ENCODE measurements around the gene RNASEH1. TPM values are rescaled to one million over a fixed set of nuclear protein-coding genes. Genes with fewer than 3 reads are reported as not detected.
"Not testable (repeated sequence)": the region's sequence is repeated elsewhere in the genome, so short reads cannot be mapped to it uniquely, and the experiment has no call there.

Gene RNASEH1
- polyA plus RNA-seq, 3 donors: 6.8 to 16.4 (median 14.2) TPM

DNA sequence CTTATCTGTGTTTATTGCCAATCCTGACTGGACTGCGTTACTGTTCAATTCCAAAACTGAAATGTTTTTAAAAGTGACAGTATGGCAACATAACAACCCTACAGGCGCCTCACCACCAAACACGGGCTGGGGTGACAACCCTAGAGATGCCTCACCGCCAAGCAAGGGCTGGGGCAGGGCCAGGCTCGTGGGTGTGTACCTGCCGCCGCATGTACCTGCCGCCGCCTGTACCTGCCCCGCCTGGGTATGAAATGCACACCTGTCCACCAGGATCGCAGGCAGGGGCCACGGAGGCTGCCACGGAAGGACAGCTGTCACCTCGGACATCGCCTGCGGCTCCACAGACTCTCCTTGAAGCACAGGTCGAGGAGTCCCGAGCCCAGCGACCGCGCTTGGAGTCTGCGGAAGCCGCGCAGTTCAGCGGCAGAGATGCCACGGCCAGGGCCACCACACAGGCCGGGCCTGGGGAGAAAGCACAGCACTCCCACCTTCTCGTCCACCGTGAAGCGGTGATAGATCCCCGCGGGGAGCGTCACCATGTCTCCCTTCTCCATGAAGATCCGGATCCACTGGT, 57.7 kb downstream of the RNASEH1 start:
- Histone ChIP-seq H3K27ac (ENCODE audit: low read depth in 1 of 2, low read length in 2 of 2) (no peak overlapping the region), H3K79me2 (ENCODE audit: insufficient read depth, low read length) (peaks cover 3% of the 10 kb centered on the region), H3K9me3 (replicated peaks in 1 of 2; ENCODE audit: control insufficient read depth in 1 of 2, insufficient read depth in 1 of 2, low read length in 2 of 2) (no peaks in the 10 kb centered on the region), H3K4me3 (replicated peaks in 1 of 3; ENCODE audit: low read depth in 2 of 3, low read length in 3 of 3) (no peak overlapping the region), H3K36me3 (replicated peaks in 1 of 2; ENCODE audit: control insufficient read depth in 1 of 2, insufficient read depth in 2 of 2, low read length in 2 of 2) (peaks cover 69 to 96% of the 10 kb centered on the region in 2 donors), H3K4me2 (replicated peaks; ENCODE audit: extremely low read depth, low read length, poor library complexity, severe bottlenecking) (no peak overlapping the region), H3K4me1 (ENCODE audit: control insufficient read depth in 1 of 2, insufficient read depth in 2 of 2, low read length in 2 of 2) (no peaks in the 10 kb centered on the region), H3K27me3 (ENCODE audit: control insufficient read depth in 2 of 2, insufficient read depth in 2 of 2, low read length in 2 of 2) (no peaks in the 10 kb centered on the region), H3K9ac (ENCODE audit: insufficient read depth, low read length, poor library complexity, severe bottlenecking) (no peak overlapping the region), H4K20me1 (ENCODE audit: insufficient read depth, low read length) (peaks cover 4% of the 10 kb centered on the region), H2AFZ (ENCODE audit: insufficient read depth, low read depth, low read length, poor library complexity, severe bottlenecking) (no peak overlapping the region)
- no peak overlapping the region for H3K4me3 Mint-ChIP-seq
- no peaks in the 10 kb centered on the region for H3K4me1 Mint-ChIP-seq
- intact Hi-C loops (cut with micrococcal nuclease): no loop called here
- H3K27me3 Mint-ChIP-seq (ENCODE audit: low read depth in 3 of 3): peaks cover 0 to 2% (median 1%) of the 10 kb centered on the region in 3 donors
- TF ChIP-seq, protein P1, sequence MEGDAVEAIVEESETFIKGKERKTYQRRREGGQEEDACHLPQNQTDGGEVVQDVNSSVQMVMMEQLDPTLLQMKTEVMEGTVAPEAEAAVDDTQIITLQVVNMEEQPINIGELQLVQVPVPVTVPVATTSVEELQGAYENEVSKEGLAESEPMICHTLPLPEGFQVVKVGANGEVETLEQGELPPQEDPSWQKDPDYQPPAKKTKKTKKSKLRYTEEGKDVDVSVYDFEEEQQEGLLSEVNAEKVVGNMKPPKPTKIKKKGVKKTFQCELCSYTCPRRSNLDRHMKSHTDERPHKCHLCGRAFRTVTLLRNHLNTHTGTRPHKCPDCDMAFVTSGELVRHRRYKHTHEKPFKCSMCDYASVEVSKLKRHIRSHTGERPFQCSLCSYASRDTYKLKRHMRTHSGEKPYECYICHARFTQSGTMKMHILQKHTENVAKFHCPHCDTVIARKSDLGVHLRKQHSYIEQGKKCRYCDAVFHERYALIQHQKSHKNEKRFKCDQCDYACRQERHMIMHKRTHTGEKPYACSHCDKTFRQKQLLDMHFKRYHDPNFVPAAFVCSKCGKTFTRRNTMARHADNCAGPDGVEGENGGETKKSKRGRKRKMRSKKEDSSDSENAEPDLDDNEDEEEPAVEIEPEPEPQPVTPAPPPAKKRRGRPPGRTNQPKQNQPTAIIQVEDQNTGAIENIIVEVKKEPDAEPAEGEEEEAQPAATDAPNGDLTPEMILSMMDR (IDR thresholded peaks at IDR 0.05): no peak
- H3K36me3 Mint-ChIP-seq: peaks cover 86 to 98% of the 10 kb centered on the region in 2 donors
- peaks cover 0 to 2% (median 0%) of the 10 kb centered on the region in 7 donors for H3K9me3 Mint-ChIP-seq
- no peak for DNase-seq
- no peak overlapping the region for H3K27ac Mint-ChIP-seq
- 97% methylated on average over 30 of the region's 34 CpGs for WGBS (ENCODE audit: insufficient coverage)

DNA sequence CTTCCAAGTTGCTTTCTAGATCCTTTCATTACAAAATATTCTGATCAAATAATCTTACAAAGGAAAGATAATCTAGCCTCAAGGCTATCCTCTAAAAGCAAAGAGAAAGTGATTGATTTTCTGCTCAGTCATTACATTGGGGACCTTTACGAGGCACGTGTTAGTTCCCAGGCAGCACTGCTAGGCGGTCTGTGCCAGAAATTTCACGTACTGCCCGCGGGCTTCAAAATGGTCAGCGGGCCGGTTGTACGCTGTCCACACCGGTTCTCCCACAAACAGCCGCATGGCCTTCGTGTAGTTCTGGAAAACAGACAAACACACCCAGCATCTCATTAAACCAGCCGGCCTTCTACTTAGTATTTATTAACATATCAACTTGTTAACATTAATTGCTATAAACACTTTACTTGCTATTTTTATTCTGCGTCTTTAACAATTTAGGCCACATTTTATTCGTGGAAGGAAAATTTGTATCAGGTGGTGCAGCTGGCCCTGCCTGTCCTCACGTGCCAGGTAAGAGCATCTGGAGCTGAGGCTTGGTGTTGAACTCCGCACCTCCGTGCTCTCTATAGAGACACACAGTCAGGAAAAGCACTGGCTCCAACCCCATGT, 59.2 kb downstream of the RNASEH1 start:
- H3K27ac Mint-ChIP-seq: peak overlapping the region in 2 of 7 donors; percentile 11 to 41
- no peaks in the 10 kb centered on the region for H3K9me3 ChIP-seq (replicated peaks in 1 of 2; ENCODE audit: control insufficient read depth in 1 of 2, insufficient read depth in 1 of 2, low read length in 2 of 2)
- no peak overlapping the region for H3K9ac ChIP-seq (ENCODE audit: insufficient read depth, low read length, poor library complexity, severe bottlenecking)
- H3K79me2 ChIP-seq (ENCODE audit: insufficient read depth, low read length): peaks cover 3% of the 10 kb centered on the region
- H2AFZ ChIP-seq (ENCODE audit: insufficient read depth, low read depth, low read length, poor library complexity, severe bottlenecking): no peak overlapping the region
- intact Hi-C loops (cut with micrococcal nuclease): no loop called here
- no peak overlapping the region for H3K4me3 ChIP-seq (replicated peaks in 1 of 3; ENCODE audit: low read depth in 2 of 3, low read length in 3 of 3)
- no peaks in the 10 kb centered on the region for H3K4me1 ChIP-seq (ENCODE audit: control insufficient read depth in 1 of 2, insufficient read depth in 2 of 2, low read length in 2 of 2)
- peaks cover 55 to 87% of the 10 kb centered on the region in 2 donors for H3K36me3 ChIP-seq (replicated peaks in 1 of 2; ENCODE audit: control insufficient read depth in 1 of 2, insufficient read depth in 2 of 2, low read length in 2 of 2)
- DNase-seq: no peak
- H3K27ac ChIP-seq (ENCODE audit: low read depth in 1 of 2, low read length in 2 of 2): no peak overlapping the region
- H3K36me3 Mint-ChIP-seq: peaks cover 79 to 91% of the 10 kb centered on the region in 2 donors
- H4K20me1 ChIP-seq (ENCODE audit: insufficient read depth, low read length): peaks cover 4% of the 10 kb centered on the region
- no peak overlapping the region for H3K4me2 ChIP-seq (replicated peaks; ENCODE audit: extremely low read depth, low read length, poor library complexity, severe bottlenecking)
- no peaks in the 10 kb centered on the region for H3K4me1 Mint-ChIP-seq
- TF ChIP-seq, protein P1 (IDR thresholded peaks at IDR 0.05): no peak
- WGBS (ENCODE audit: insufficient coverage): 97% methylated on average over 16 of the region's 18 CpGs
- no peaks in the 10 kb centered on the region for H3K27me3 ChIP-seq (ENCODE audit: control insufficient read depth in 2 of 2, insufficient read depth in 2 of 2, low read length in 2 of 2)
- peaks cover 0 to 2% (median 0%) of the 10 kb centered on the region in 7 donors for H3K9me3 Mint-ChIP-seq
- peaks cover 0 to 2% (median 1%) of the 10 kb centered on the region in 3 donors for H3K27me3 Mint-ChIP-seq (ENCODE audit: low read depth in 3 of 3)
- no peak overlapping the region for H3K4me3 Mint-ChIP-seq

DNA sequence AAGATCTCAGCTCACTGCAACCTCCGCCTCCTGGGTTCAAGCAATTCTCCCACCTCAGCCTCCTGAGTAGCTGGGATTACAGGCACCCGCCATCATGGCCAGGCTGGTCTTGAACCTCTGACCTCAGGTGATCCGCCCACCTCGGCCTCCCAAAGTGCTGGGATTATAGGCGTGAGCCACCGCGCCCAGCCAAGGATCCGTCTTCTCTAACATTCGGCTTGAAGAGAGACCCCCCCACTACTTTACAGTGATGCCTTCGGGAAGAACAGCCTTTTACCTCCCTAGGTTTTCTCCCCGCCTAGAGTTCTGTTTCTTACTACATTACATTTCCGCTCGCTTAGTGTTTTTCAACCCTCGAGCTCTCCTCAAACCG, 61.4 kb downstream of the RNASEH1 start:
- H3K27ac ChIP-seq (ENCODE audit: low read depth in 1 of 2, low read length in 2 of 2); H3K9ac ChIP-seq (ENCODE audit: insufficient read depth, low read length, poor library complexity, severe bottlenecking); H3K4me3 ChIP-seq (replicated peaks in 1 of 3; ENCODE audit: low read depth in 2 of 3, low read length in 3 of 3); H3K4me1 ChIP-seq (ENCODE audit: control insufficient read depth in 1 of 2, insufficient read depth in 2 of 2, low read length in 2 of 2); H3K4me1 Mint-ChIP-seq; H3K79me2 ChIP-seq (ENCODE audit: insufficient read depth, low read length); H4K20me1 ChIP-seq (ENCODE audit: insufficient read depth, low read length); H3K27me3 ChIP-seq (ENCODE audit: control insufficient read depth in 2 of 2, insufficient read depth in 2 of 2, low read length in 2 of 2); H3K27me3 Mint-ChIP-seq (ENCODE audit: low read depth in 3 of 3); H3K4me3 Mint-ChIP-seq; H3K9me3 ChIP-seq (replicated peaks in 1 of 2; ENCODE audit: control insufficient read depth in 1 of 2, insufficient read depth in 1 of 2, low read length in 2 of 2); H3K9me3 Mint-ChIP-seq; DNase-seq; intact Hi-C loops (cut with micrococcal nuclease); H2AFZ ChIP-seq (ENCODE audit: insufficient read depth, low read depth, low read length, poor library complexity, severe bottlenecking); H3K4me2 ChIP-seq (replicated peaks; ENCODE audit: extremely low read depth, low read length, poor library complexity, severe bottlenecking): not testable (repeated sequence)
- peaks cover 61 to 70% of the 10 kb centered on the region in 2 donors for H3K36me3 Mint-ChIP-seq
- 97% methylated on average over 10 of the region's 15 CpGs for WGBS (ENCODE audit: insufficient coverage)
- peaks cover 49 to 66% of the 10 kb centered on the region in 2 donors for H3K36me3 ChIP-seq (replicated peaks in 1 of 2; ENCODE audit: control insufficient read depth in 1 of 2, insufficient read depth in 2 of 2, low read length in 2 of 2)
- peak overlapping the region in 1 of 7 donors; percentile 17 for H3K27ac Mint-ChIP-seq
